ENCODE measurements around the gene TMEM250.

Gene TMEM250

GRCh38 chr9:136083558-136084062, 35.1 kb downstream of the TMEM250 start:
- no peak for DNase-seq (ENCODE audit: low read depth in 4 of 4, low spot score in 1 of 4)

GRCh38 chr9:136082496-136083361, 35.9 kb downstream of the TMEM250 start:
- DNase-seq (ENCODE audit: low read depth in 4 of 4, low spot score in 1 of 4) = no peak

DNA sequence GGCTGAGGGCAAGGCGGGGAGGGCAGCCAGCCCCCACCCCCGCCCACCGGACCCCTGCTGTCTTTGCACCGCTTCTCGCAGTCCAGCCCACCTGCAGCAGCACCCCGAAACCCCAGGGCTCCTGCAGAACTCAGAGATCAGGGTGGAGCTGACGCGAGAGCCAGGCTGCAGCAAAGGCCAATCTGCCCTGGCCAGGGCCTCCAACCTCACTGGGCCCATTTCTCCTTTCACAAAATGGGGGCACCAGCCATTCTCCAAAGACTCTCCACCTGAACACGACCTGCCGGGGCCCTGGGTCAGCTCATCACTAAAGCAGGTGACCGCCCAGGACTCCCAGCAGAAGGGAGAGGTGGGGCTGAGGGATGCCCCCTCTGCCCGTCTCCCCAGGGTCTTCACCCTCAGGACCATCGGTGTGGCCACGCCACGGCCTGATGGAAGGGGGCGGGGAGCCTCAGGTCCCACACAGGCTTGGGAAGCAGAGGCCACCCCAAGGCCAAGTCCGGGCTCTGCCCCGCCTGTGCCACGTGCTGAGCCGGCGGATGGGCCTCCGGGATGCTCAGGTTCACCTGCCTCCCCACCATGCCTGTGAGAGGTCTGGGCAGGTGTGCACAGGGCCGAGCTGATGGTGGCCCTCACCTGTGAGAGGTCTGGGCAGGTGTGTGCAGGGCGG, 36.7 kb downstream of the TMEM250 start:
- no peak for DNase-seq (ENCODE audit: low read depth in 4 of 4, low spot score in 1 of 4)

- DNase-seq (ENCODE audit: low read depth in 4 of 4, low spot score in 1 of 4) = no peak
Measured at GRCh38 chr9:136081113-136081825, 37.4 kb downstream of the TMEM250 start.

GRCh38 chr9:136080716-136081112, 38.0 kb downstream of the TMEM250 start:
- DNase-seq (ENCODE audit: low read depth in 4 of 4, low spot score in 1 of 4) = no peak

DNA sequence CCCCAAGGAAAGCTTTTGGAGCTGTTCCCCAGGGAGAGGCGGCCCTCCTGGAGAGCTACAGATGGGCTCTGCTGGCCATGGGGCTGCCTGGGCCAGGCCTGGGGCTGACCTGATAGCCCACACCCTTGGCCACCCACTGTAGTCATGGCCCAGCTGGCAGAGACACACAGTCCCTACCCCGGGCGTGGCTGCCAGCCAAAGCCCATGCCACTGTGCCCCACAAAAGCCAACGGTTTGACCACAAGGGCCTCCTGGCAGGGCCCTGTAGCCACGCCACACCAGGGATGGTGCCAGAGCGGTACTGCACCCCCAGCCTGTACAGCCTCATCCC, 38.8 kb downstream of the TMEM250 start:
- no peak for DNase-seq (ENCODE audit: low read depth in 4 of 4, low spot score in 1 of 4)

- DNase-seq (ENCODE audit: low read depth in 4 of 4, low spot score in 1 of 4) = no peak
Measured at GRCh38 chr9:136079211-136079915, 39.3 kb downstream of the TMEM250 start.

GRCh38 chr9:136078498-136079011, 40.1 kb downstream of the TMEM250 start:
- DNase-seq (ENCODE audit: low read depth in 4 of 4, low spot score in 1 of 4) = no peak

GRCh38 chr9:136078024-136078423, 40.7 kb downstream of the TMEM250 start:
- DNase-seq (ENCODE audit: low read depth in 4 of 4, low spot score in 1 of 4) = no peak

- no peak for DNase-seq (ENCODE audit: low read depth in 4 of 4, low spot score in 1 of 4)
Measured at GRCh38 chr9:136077491-136077890, 41.2 kb downstream of the TMEM250 start.

DNA sequence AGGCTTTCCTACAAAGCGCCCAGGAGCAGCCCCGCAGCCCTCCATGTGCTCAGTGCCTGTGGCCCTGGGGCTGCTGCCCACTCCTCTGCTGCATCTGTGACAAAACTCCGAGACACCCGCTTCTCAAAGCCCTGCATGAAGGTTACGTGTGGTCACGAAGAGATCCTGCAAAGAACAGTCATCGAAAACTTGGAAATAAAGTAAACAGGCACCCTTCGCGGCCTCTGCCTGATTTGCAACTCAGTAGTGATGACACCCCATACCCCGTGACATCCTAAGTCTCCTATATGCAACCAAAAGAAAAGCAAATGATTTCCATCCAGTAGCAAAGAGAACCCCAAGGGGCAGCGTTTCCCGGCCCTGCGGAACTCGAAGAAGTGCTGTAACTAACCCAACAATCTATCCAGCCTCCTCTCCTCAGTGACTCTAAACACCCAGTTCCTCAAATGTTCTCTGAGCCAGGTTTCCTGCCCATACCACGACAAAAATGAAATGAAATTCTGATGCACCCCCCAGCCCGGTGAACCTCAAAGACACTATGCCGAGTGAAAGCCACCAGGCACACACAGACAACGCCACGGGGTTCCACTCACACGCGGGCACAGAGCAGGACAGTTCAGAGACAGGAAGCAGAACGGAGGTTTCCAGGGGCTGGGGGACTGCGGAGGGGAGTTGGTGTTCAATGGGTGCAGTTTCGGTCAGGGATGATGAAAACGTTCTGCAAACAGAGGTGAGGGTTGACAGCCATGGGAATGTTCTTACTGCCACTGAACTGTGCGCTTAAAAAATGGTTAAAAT, 42.6 kb downstream of the TMEM250 start:
- no peak for DNase-seq (ENCODE audit: low read depth in 4 of 4, low spot score in 1 of 4)

GRCh38 chr9:136075134-136075841, 43.4 kb downstream of the TMEM250 start:
- DNase-seq (ENCODE audit: low read depth in 4 of 4, low spot score in 1 of 4) = no peak

DNA sequence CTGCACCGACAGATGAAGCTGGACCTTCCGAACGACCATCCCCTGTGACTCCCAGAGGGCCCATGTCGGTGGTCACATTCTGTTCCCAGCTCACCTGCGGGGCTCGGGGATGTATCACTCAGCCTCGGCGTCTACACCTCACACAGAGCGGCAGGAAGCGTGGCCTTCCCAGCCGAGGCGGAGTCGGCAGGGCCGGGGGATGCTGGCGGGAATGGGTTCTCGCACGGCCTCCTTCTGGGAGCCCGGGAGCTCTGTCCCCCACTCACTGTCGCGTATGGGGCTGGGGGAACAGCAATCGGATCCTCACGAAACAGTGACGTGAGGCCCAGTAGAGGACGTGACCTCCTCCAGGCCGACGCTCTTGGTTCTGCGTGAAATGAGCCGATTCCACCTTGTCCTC, 44.0 kb downstream of the TMEM250 start:
- DNase-seq (ENCODE audit: low read depth in 4 of 4, low spot score in 1 of 4) = no peak

All from stimulated activated CD4-positive, alpha-beta T cell treated with anti-CD3 and anti-CD28 coated beads, Interleukin-1b, Interleukin-23, amount 100 ng/mL, for 24 hours (primary cell).